OCI-LY1 (cell line): ENCODE data around the gene UNC119B.

Experiments used
- H2AFZ ChIP-seq: fragments of 200-600 bp; sonication (generic), shearing (Covaris generic); 2 replicates; pipeline ENCODE4 v1.6.0; 2014; ENCODE audit warnings: antibody characterized with exemption, mild to moderate bottlenecking, low read length
- H3F3A ChIP-seq: fragments of 200-600 bp; sonication (generic), shearing (Covaris generic); 2 replicates; pipeline ENCODE4 v1.6.0; 2014; ENCODE audit warnings: mild to moderate bottlenecking, antibody characterized with exemption, low read length, moderate library complexity; ENCODE audit not compliant: insufficient read depth
- H3K27ac ChIP-seq: fragments of 200-600 bp; sonication (generic); 2 replicates; pipeline ENCODE4 v1.5.1; 2014; ENCODE audit warnings: low read length, mixed run types, mild to moderate bottlenecking, low read depth; ENCODE audit not compliant: poor library complexity, severe bottlenecking
- H3K27me3 ChIP-seq: fragments of 200-600 bp; sonication (generic); 2 replicates; pipeline ENCODE4 v1.6.0; 2014; ENCODE audit warnings: antibody characterized with exemption, mild to moderate bottlenecking, low read length, moderate library complexity; ENCODE audit not compliant: insufficient read depth
- H3K36me3 ChIP-seq: fragments of 200-600 bp; sonication (generic); 2 replicates; pipeline ENCODE4 v1.6.1; 2014; ENCODE audit warnings: mild to moderate bottlenecking, antibody characterized with exemption, low read length, moderate library complexity, mixed read lengths; ENCODE audit not compliant: insufficient read depth
- H3K4me1 ChIP-seq: fragments of 200-600 bp; sonication (generic); 2 replicates; pipeline ENCODE4 v1.5.1; 2014; ENCODE audit warnings: mild to moderate bottlenecking, low read length, moderate library complexity; ENCODE audit not compliant: insufficient read depth, severe bottlenecking
- H3K4me2 ChIP-seq: fragments of 200-600 bp; sonication (generic), shearing (Covaris generic); 2 replicates; pipeline ENCODE4 v1.6.1; 2014; ENCODE audit warnings: low read length
- H3K4me3 ChIP-seq: fragments of 200-600 bp; sonication (generic); 2 replicates; pipeline ENCODE4 v1.5.1; 2014; ENCODE audit warnings: low read length, low read depth, mild to moderate bottlenecking, mixed read lengths; ENCODE audit not compliant: poor library complexity, severe bottlenecking
- H3K79me2 ChIP-seq: fragments of 200-600 bp; shearing (Covaris generic); 2 replicates; pipeline ENCODE4 v1.6.1; 2016; ENCODE audit warnings: mixed run types, low read length, mixed read lengths; ENCODE audit not compliant: insufficient read depth
- H3K9ac ChIP-seq: fragments of 200-600 bp; sonication (generic), shearing (Covaris generic); 2 replicates; pipeline ENCODE4 v1.6.1; 2014; ENCODE audit warnings: mild to moderate bottlenecking, low read length, mixed read lengths
- H3K9me2 ChIP-seq: fragments of 200-600 bp; sonication (generic), shearing (Covaris generic); 2 replicates; pipeline ENCODE4 v1.6.1; 2014; ENCODE audit warnings: low read depth, mild to moderate bottlenecking, low read length, mixed read lengths
- H3K9me3 ChIP-seq: fragments of 200-600 bp; shearing (Covaris generic); 2 replicates; pipeline ENCODE4 v1.6.1; 2014; ENCODE audit warnings: low read length, mixed read lengths
- H4K20me1 ChIP-seq: fragments of 200-600 bp; sonication (generic), shearing (Covaris generic); 2 replicates; pipeline ENCODE4 v1.6.0; 2016; ENCODE audit warnings: mild to moderate bottlenecking, low read length; ENCODE audit not compliant: insufficient read depth
- EZH2 ChIP-seq: fragments of 200-600 bp; sonication (generic), shearing (Covaris generic); IDR thresholded peaks from 2 replicates; pipeline ENCODE4 v1.8.0; 2017; ENCODE audit warnings: borderline replicate concordance, mixed run types, mild to moderate bottlenecking, antibody characterized with exemption, low read length, moderate library complexity, mixed read lengths
- TF ChIP-seq, protein P1 (sequence below): fragments of 200-600 bp; sonication (generic), shearing (Covaris generic); IDR thresholded peaks from 2 replicates; pipeline ENCODE4 v1.5.1; 2017; ENCODE audit warnings: mild to moderate bottlenecking, antibody characterized with exemption, low read length, moderate library complexity, mixed read lengths

Gene UNC119B

DNA sequence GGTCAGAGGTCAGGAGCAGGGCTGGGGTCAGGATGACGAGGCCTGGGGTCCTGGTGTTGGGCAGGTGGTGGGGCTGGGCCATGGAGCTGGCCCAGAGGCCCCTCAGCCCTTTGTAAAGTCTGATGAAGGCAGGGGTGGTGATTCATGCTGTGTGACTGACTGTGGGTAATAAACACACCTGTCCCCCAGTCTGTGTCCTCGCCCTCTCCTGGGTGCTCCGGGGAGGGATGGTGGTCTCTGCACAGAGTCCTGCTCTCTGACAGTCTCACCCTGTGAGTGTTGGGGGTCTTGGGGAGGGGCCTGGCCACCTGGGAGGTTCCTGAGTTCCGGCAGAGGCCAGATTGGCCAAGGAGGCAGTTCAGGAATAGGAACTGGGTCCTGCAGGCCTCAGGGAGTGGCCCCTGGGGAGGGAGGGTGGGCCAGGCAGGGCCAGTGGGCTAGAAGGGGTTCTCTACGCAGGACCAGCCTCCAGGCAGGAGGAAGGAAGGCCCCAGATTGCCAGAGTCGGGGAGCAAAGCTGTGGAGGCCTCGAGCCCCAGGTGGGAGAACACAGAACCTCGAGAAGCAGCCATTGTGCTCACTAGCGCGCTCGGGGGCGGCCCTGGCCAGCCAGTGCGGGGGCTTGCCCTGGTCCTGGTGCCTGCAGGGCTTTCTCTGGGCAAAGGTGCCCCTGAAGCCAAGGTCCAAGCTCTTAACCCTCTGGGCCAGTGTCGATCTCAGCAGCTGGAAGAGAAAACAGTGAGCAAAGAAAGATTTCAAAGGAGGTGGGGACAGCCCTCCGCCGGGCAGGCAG is 29.8 kb downstream of the UNC119B start:
- TF ChIP-seq EZH2 = no peak
- TF ChIP-seq, protein P1, sequence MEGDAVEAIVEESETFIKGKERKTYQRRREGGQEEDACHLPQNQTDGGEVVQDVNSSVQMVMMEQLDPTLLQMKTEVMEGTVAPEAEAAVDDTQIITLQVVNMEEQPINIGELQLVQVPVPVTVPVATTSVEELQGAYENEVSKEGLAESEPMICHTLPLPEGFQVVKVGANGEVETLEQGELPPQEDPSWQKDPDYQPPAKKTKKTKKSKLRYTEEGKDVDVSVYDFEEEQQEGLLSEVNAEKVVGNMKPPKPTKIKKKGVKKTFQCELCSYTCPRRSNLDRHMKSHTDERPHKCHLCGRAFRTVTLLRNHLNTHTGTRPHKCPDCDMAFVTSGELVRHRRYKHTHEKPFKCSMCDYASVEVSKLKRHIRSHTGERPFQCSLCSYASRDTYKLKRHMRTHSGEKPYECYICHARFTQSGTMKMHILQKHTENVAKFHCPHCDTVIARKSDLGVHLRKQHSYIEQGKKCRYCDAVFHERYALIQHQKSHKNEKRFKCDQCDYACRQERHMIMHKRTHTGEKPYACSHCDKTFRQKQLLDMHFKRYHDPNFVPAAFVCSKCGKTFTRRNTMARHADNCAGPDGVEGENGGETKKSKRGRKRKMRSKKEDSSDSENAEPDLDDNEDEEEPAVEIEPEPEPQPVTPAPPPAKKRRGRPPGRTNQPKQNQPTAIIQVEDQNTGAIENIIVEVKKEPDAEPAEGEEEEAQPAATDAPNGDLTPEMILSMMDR = no peak
- Histone ChIP-seq H3K36me3 (no peaks in the 10 kb centered on the region), H3K27ac (no peak overlapping the region)

DNA sequence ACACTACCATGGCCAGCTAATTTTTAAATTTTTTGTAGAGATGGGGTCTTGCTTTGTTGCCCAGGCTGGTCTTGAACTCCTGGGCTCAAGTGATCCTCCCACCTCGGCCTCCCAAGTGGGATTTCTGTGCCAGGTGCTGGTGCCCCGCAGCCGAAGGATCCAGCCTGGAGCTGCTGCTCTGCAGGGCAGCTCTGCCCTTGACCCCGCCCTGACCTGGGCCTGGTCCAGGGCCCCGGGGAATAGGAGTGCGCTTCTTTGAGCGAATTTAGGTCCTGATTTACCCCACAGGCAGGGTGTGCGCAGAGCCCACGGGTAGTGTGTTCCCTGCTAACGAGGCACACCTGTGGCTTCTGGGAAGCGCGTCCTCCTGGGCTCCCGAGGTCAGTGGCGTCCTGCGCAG is 30.6 kb downstream of the UNC119B start:
- Histone ChIP-seq H3F3A (no peaks in the 10 kb centered on the region), H3K4me2 (no peak overlapping the region), H3K27ac (no peak overlapping the region), H3K9me3 (no peaks in the 10 kb centered on the region), H3K79me2 (no peaks in the 10 kb centered on the region), H3K9ac (no peak overlapping the region), H3K4me1 (peaks cover 5% of the 10 kb centered on the region), H2AFZ (no peak overlapping the region), H4K20me1 (no peaks in the 10 kb centered on the region), H3K27me3 (no peaks in the 10 kb centered on the region), H3K4me3 (no peak overlapping the region), H3K36me3 (no peaks in the 10 kb centered on the region), H3K9me2 (no peaks in the 10 kb centered on the region)
- TF ChIP-seq, protein P1 = no peak
- TF ChIP-seq EZH2 = no peak

More for the DNA sequence above, 29.8 kb downstream of the UNC119B start:
- H3K4me1 ChIP-seq = peaks cover 5% of the 10 kb centered on the region
- no peak overlapping the region for H3K4me2 ChIP-seq
- H3K27me3 ChIP-seq = no peaks in the 10 kb centered on the region
- no peaks in the 10 kb centered on the region for H3F3A ChIP-seq
- no peak overlapping the region for H3K4me3 ChIP-seq
- H3K9me3 ChIP-seq = no peaks in the 10 kb centered on the region
- H3K79me2 ChIP-seq = no peaks in the 10 kb centered on the region
- H2AFZ ChIP-seq = no peak overlapping the region
- H3K9me2 ChIP-seq = no peaks in the 10 kb centered on the region
- H4K20me1 ChIP-seq = no peaks in the 10 kb centered on the region
- no peak overlapping the region for H3K9ac ChIP-seq

GRCh38 chr12:120741476-120742421 is 31.5 kb downstream of the UNC119B start:
- H3K9ac ChIP-seq = no peak overlapping the region
- peaks cover 5% of the 10 kb centered on the region for H3K4me1 ChIP-seq
- no peaks in the 10 kb centered on the region for H3K27me3 ChIP-seq
- H3K36me3 ChIP-seq = no peaks in the 10 kb centered on the region
- H3K4me3 ChIP-seq = no peak overlapping the region
- H3K79me2 ChIP-seq = no peaks in the 10 kb centered on the region
- no peaks in the 10 kb centered on the region for H3K9me3 ChIP-seq
- H4K20me1 ChIP-seq = no peaks in the 10 kb centered on the region
- H3K4me2 ChIP-seq = no peak overlapping the region
- TF ChIP-seq, protein P1 = no peak
- no peak for TF ChIP-seq EZH2
- H3K9me2 ChIP-seq = no peaks in the 10 kb centered on the region
- no peak overlapping the region for H3K27ac ChIP-seq
- no peak overlapping the region for H2AFZ ChIP-seq
- H3F3A ChIP-seq = no peaks in the 10 kb centered on the region
